GM12878 (cell line): ENCODE measurements around the gene SNX10.

Experiments used
- JUNB ChIP-seq: IDR thresholded peaks from 2 replicates; pipeline ENCODE4 v1.6.1; 2016; ENCODE audit warnings: antibody characterized with exemption, mild to moderate bottlenecking
- POLR2A ChIP-seq: IDR thresholded peaks from 2 replicates; pipeline ENCODE4 v1.6.1; 2011; ENCODE audit warnings: low read depth, mild to moderate bottlenecking, low read length
- SMAD5 ChIP-seq: IDR thresholded peaks from 2 replicates; pipeline ENCODE4 v1.6.1; 2016; ENCODE audit warnings: antibody characterized with exemption, low read depth
- SMARCA5 ChIP-seq: fragments of 450-650 bp; IDR thresholded peaks from 2 replicates; pipeline ENCODE4 v1.6.1; 2017; ENCODE audit warnings: mild to moderate bottlenecking
- ZNF24 ChIP-seq: fragments of 450-650 bp; IDR thresholded peaks from 2 replicates; pipeline ENCODE4 v1.6.1; 2017; ENCODE audit warnings: antibody characterized with exemption, mild to moderate bottlenecking

GRCh38 chr7:26328498-26329390 lies 37.1 kb downstream of the SNX10 start:
- TF ChIP-seq SMARCA5 (no peak), SMAD5 (no peak), JUNB (no peak), POLR2A (no peak), ZNF24 (no peak)
